Measurements from ENCODE around the gene CLC. TPM values are rescaled to one million over a fixed set of nuclear protein-coding genes. Genes with fewer than 3 reads are reported as not detected.

Gene CLC
- total RNA-seq, 2 experiments from 2014 or later, result not detected

DNA sequence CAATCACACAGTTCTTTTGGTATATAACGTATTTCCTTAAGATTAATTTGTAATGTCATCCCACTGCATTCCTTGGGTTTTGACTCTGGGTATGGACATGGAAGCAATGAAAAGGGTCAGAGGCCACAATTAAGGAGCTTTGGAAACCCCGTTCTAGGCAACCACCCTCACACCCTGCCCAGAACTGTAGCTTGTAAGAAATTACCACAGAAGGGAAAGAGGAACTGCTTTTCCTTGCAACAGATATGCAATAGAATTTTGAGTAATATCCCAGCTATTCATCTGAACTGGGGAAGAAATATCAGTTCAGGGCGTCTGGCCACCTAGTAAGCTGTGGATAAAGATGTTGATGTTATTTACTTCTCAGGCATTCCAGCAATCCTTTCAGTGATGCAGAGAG, 985 bp upstream of the CLC start:
- ChIA-PET CTCF (ENCODE audit: unreplicated experiment) (no interaction called here), POLR2A (no interaction called here)
- no peak overlapping the region for H3K27ac ChIP-seq (ENCODE audit: low read depth, low read length, poor library complexity, severe bottlenecking)
- H3K4me2 ChIP-seq (ENCODE audit: low read length), result no peak overlapping the region
- BruUV-seq (replicated peaks), result no TSS peak
- TF ChIP-seq, protein P1, sequence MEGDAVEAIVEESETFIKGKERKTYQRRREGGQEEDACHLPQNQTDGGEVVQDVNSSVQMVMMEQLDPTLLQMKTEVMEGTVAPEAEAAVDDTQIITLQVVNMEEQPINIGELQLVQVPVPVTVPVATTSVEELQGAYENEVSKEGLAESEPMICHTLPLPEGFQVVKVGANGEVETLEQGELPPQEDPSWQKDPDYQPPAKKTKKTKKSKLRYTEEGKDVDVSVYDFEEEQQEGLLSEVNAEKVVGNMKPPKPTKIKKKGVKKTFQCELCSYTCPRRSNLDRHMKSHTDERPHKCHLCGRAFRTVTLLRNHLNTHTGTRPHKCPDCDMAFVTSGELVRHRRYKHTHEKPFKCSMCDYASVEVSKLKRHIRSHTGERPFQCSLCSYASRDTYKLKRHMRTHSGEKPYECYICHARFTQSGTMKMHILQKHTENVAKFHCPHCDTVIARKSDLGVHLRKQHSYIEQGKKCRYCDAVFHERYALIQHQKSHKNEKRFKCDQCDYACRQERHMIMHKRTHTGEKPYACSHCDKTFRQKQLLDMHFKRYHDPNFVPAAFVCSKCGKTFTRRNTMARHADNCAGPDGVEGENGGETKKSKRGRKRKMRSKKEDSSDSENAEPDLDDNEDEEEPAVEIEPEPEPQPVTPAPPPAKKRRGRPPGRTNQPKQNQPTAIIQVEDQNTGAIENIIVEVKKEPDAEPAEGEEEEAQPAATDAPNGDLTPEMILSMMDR (conservative IDR thresholded peaks at IDR 0.05; ENCODE audit: low read length), result no peak
- TF ChIP-seq EZH2phosphoT487 (IDR thresholded peaks at IDR 0.05; ENCODE audit: borderline replicate concordance, low read depth, low read length), result no peak
- no peaks in the 10 kb centered on the region for H3K9me3 ChIP-seq (ENCODE audit: low read length)
- no peaks in the 10 kb centered on the region for H3K4me1 ChIP-seq (ENCODE audit: insufficient read depth, low read length, poor library complexity, severe bottlenecking)
- DNase-seq (ENCODE audit: low spot score), result no peak
- no peak overlapping the region for H2AFZ ChIP-seq (ENCODE audit: low read length)
- no peaks in the 10 kb centered on the region for H3K36me3 ChIP-seq (ENCODE audit: insufficient read depth, low read length)
- no peak overlapping the region for H3K4me3 ChIP-seq (ENCODE audit: low read depth, low read length, poor library complexity, severe bottlenecking)
- no peaks in the 10 kb centered on the region for H3K9me2 ChIP-seq (ENCODE audit: insufficient read depth, low read length)
- intact Hi-C loops (cut with micrococcal nuclease; ENCODE audit: unreplicated experiment), result no loop called here
- no peaks in the 10 kb centered on the region for H4K20me1 ChIP-seq (ENCODE audit: insufficient read depth, low read length)
- H3K79me2 ChIP-seq (ENCODE audit: insufficient read depth, low read depth, low read length), result no peaks in the 10 kb centered on the region

DNA sequence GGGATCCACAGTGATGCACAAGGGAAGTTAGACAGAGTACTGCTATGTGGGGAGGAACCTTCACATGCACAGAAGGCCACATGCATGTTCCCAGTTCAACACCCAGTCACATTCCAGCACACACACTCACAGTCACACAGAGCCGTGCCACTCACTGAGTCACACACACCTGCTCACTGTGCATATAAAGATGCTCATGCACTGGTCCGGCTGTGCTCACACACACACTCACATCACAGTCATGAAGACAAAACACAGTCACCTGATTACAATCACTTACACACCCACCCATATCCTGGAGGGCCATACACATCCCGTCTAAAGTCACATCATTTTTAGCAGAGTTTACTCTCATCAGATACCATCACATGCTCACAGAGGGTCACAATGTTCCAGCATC, 478 bp downstream of the CLC start:
- Histone ChIP-seq H3K4me1 (ENCODE audit: insufficient read depth, low read length, poor library complexity, severe bottlenecking) (no peaks in the 10 kb centered on the region), H3K79me2 (ENCODE audit: insufficient read depth, low read depth, low read length) (no peaks in the 10 kb centered on the region), H3K9me2 (ENCODE audit: insufficient read depth, low read length) (no peaks in the 10 kb centered on the region), H4K20me1 (ENCODE audit: insufficient read depth, low read length) (no peaks in the 10 kb centered on the region), H2AFZ (ENCODE audit: low read length) (no peak overlapping the region), H3K4me2 (ENCODE audit: low read length) (no peak overlapping the region), H3K9me3 (ENCODE audit: low read length) (no peaks in the 10 kb centered on the region), H3K27ac (ENCODE audit: low read depth, low read length, poor library complexity, severe bottlenecking) (no peak overlapping the region), H3K4me3 (ENCODE audit: low read depth, low read length, poor library complexity, severe bottlenecking) (no peak overlapping the region), H3K36me3 (ENCODE audit: insufficient read depth, low read length) (no peaks in the 10 kb centered on the region)
- CTCF ChIA-PET (ENCODE audit: unreplicated experiment), result no interaction called here
- TF ChIP-seq, protein P1 (conservative IDR thresholded peaks at IDR 0.05; ENCODE audit: low read length), result no peak
- no peak for TF ChIP-seq EZH2phosphoT487 (IDR thresholded peaks at IDR 0.05; ENCODE audit: borderline replicate concordance, low read depth, low read length)
- POLR2A ChIA-PET, result no interaction called here
- intact Hi-C loops (cut with micrococcal nuclease; ENCODE audit: unreplicated experiment), result no loop called here
- no TSS peak for BruUV-seq (replicated peaks)
- no peak for DNase-seq (ENCODE audit: low spot score)

DNA sequence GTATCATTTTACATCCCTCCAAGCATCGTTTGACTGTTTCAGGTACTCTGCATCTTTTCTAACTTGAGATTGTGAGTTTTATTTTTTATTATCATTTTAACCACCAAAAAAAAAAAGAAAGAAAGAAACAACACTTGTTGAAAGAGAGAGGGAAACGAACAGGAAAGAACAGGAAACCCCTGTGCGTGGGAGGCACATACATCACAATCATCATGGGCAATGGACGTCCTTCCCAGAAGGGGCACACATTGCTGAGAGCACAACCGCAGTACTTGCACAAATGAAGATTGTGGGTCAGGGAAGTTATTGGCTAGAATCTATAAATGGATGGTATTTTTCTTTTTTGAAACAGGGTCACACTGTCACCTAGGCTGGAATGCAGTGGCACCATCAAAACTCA, 1.7 kb downstream of the CLC start:
- Histone ChIP-seq H3K4me1 (ENCODE audit: insufficient read depth, low read length, poor library complexity, severe bottlenecking) (no peaks in the 10 kb centered on the region), H3K79me2 (ENCODE audit: insufficient read depth, low read depth, low read length) (no peaks in the 10 kb centered on the region), H3K36me3 (ENCODE audit: insufficient read depth, low read length) (no peaks in the 10 kb centered on the region), H3K9me3 (ENCODE audit: low read length) (no peaks in the 10 kb centered on the region), H3K9me2 (ENCODE audit: insufficient read depth, low read length) (no peaks in the 10 kb centered on the region), H4K20me1 (ENCODE audit: insufficient read depth, low read length) (no peaks in the 10 kb centered on the region), H3K4me2 (ENCODE audit: low read length) (no peak overlapping the region), H3K4me3 (ENCODE audit: low read depth, low read length, poor library complexity, severe bottlenecking) (no peak overlapping the region), H3K27ac (ENCODE audit: low read depth, low read length, poor library complexity, severe bottlenecking) (no peak overlapping the region), H2AFZ (ENCODE audit: low read length) (no peak overlapping the region)
- BruUV-seq (replicated peaks), result no TSS peak
- no peak for TF ChIP-seq EZH2phosphoT487 (IDR thresholded peaks at IDR 0.05; ENCODE audit: borderline replicate concordance, low read depth, low read length)
- TF ChIP-seq, protein P1 (conservative IDR thresholded peaks at IDR 0.05; ENCODE audit: low read length), result no peak
- no peak for DNase-seq (ENCODE audit: low spot score)
- ChIA-PET CTCF (ENCODE audit: unreplicated experiment) (no interaction called here), POLR2A (interaction anchor here (0.6 kb wide), 1 partner anchor 1895 kb away, joined by 3 read pairs; no protein-coding TSS in a partner anchor)
- intact Hi-C loops (cut with micrococcal nuclease; ENCODE audit: unreplicated experiment), result no loop called here

Measured in OCI-LY7 (cell line).